G401.6 (cell line): ENCODE measurements around the gene ARHGEF10L.
"Not testable (repeated sequence)": the region's sequence is repeated elsewhere in the genome, so short reads cannot be mapped to it uniquely, and the experiment has no call there.

Experiments used
- FAIRE-seq: peaks from 2 replicates; lab custom pipeline; 2012; peaks lifted over from hg19 to GRCh38; lab: Jason Lieb, UNC

The ARHGEF10L gene, protein sequence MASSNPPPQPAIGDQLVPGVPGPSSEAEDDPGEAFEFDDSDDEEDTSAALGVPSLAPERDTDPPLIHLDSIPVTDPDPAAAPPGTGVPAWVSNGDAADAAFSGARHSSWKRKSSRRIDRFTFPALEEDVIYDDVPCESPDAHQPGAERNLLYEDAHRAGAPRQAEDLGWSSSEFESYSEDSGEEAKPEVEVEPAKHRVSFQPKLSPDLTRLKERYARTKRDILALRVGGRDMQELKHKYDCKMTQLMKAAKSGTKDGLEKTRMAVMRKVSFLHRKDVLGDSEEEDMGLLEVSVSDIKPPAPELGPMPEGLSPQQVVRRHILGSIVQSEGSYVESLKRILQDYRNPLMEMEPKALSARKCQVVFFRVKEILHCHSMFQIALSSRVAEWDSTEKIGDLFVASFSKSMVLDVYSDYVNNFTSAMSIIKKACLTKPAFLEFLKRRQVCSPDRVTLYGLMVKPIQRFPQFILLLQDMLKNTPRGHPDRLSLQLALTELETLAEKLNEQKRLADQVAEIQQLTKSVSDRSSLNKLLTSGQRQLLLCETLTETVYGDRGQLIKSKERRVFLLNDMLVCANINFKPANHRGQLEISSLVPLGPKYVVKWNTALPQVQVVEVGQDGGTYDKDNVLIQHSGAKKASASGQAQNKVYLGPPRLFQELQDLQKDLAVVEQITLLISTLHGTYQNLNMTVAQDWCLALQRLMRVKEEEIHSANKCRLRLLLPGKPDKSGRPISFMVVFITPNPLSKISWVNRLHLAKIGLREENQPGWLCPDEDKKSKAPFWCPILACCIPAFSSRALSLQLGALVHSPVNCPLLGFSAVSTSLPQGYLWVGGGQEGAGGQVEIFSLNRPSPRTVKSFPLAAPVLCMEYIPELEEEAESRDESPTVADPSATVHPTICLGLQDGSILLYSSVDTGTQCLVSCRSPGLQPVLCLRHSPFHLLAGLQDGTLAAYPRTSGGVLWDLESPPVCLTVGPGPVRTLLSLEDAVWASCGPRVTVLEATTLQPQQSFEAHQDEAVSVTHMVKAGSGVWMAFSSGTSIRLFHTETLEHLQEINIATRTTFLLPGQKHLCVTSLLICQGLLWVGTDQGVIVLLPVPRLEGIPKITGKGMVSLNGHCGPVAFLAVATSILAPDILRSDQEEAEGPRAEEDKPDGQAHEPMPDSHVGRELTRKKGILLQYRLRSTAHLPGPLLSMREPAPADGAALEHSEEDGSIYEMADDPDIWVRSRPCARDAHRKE (N-terminal part only)

DNA sequence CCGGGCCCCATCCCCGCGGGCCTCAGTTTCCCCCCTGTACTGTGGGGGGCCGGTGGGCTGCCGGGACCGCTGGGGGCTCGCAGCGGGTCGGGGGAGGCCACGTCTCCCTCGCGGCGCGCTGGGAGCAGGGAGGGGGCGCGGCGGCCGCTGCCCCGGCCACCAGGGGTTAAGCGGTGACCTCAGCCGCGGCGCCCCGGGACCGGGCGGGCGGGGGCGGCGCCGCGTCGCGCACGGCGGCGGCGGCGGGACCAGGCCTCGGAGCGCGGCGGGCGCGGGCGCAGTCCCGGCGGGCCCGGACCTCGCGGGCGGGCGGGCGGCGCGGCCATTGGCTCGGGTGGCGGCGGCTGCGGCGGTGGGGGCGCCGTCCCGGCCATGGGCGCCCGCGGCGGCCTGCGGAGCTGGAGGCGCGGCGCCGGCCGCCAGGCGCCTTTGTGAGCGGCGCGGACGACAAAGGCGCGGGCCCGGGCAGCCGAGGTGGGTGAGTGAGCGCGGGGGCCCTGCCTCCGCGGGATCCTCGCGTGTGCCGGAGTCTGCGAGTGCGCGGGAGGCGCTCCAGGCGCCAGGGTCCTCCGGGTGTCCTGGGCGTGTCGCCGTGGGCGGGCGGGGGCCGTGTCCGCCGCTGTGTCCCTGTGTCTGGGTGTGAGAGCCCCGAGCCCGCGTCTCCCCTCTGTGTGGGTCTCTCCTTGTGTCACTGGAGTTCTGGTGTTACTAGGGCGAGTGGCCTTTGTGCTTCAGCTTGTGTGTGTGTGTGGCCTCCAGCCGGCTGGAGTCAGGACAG, at the start of gene ARHGEF10L:
ARHGEF10L (plus strand) TSS at position 222 of the 778 bp plus-strand sequence. CDS start 40,898 bp downstream, outside the sequence.
- FAIRE-seq, result no peak

GRCh38 chr1:17489768-17490417, 49.6 kb upstream of the ARHGEF10L start:
- not testable (repeated sequence) for FAIRE-seq

GRCh38 chr1:17490667-17491066, 48.8 kb upstream of the ARHGEF10L start:
- not testable (repeated sequence) for FAIRE-seq

GRCh38 chr1:17494114-17494729, 45.3 kb upstream of the ARHGEF10L start:
- no peak for FAIRE-seq

- no peak for FAIRE-seq
These were observed 43.1 kb upstream of the ARHGEF10L start for GRCh38 chr1:17496419-17496818.

DNA sequence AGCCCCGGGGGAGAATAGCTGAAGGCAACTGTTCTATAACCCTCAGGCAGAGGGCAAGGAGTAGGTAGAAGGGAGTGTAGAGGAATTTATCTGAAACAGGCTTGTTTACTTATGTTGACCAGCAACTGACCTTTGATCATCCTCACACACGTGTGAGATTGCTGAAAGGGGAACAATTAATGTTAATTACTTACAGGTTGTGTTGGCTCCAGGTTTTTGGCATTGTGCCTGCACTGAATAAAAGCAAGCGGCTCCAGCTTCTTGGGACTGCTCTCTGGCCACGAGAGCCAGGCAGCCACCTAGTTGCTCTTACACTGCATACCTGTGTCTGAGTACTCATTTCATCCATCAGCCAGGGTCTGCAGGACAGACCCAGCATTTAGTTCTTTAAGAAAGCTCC, 41.3 kb upstream of the ARHGEF10L start:
- FAIRE-seq, result no peak

- FAIRE-seq, result peak; percentile 28
These were observed 37.1 kb upstream of the ARHGEF10L start for GRCh38 chr1:17502326-17502778.

DNA sequence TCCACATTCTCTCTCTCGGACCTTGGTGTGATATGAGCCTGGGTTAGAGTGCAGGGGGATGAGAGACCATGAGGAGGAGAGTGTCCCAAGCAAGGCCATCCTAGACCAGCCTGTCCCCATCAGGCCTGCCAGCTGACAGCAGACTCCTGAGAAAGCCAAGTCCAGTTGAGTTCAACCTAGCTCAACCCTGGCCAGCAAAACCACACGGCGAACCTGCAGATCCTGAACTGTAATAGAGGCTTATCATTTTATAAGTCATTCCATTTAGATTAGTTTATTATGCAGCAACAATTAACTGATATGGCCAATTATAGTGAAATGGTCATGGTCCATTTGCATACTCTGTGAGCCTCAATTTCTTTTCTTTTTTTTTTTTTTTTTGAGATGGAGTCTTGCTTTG, 36.4 kb upstream of the ARHGEF10L start:
- no peak for FAIRE-seq

DNA sequence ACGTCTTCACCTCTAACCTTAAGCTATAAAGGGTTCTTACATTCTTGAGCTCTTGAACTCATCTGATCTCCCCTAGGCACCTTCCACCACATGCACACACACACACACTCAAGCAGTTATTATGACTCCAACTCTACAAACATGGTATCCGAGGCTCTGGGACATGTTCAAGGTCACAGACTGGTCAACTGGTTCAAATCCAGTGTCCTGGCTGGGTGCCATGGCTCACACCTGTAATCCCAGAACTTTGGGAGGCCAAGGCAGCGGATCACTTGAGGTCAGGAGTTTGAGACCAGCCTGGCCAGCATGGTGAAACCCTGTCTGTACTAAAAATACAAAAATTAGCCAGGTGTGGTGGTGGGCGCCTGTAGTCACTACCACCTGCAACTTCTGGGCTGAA, 32.3 kb upstream of the ARHGEF10L start:
- FAIRE-seq, result not testable (repeated sequence)

DNA sequence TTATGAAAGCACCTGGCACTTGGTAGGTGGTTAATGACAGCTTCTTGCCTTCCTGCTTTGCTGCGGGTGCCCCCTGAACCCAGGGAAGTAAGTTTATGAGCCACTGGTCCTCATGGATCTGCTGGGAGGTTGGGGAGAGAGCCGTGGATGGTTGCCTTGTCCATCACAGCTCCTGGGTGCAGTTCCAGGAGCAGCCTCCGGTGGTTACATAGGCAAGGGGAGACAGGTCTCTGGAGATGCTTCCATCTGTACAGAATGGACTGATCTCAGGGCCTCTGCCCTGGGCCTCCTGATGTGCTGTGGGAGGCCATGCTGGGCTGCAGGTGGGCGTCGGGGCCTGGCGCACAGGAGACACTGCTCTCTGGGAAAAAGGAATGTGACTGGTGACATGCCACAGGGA, 31.6 kb upstream of the ARHGEF10L start:
- no peak for FAIRE-seq

- no peak for FAIRE-seq
These were observed 30.1 kb upstream of the ARHGEF10L start for GRCh38 chr1:17509363-17509762.

DNA sequence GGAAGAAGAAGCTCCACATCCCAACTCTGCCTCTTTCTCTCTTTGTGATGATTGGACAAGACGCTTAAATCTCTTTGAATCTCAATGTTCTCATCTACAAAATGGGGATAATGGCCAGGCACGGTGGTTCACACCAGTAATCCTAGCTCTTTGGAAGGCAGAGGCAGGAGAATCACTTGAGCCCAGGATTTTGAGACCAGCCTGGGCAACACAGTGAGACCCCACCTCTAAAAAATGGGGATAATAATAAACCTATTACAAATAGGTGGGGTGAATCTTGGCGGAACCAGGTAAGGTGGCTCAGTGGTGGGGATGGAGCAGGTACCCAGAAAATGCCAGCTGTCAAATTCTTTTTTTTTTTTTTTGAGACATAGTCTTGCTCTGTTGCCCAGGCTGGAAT, 29.4 kb upstream of the ARHGEF10L start:
- FAIRE-seq, result no peak

GRCh38 chr1:17511188-17511587, 28.3 kb upstream of the ARHGEF10L start:
- no peak for FAIRE-seq

GRCh38 chr1:17513131-17513530, 26.4 kb upstream of the ARHGEF10L start:
- FAIRE-seq, result no peak

- no peak for FAIRE-seq
These were observed 24.7 kb upstream of the ARHGEF10L start for GRCh38 chr1:17514776-17515175.

- no peak for FAIRE-seq
These were observed 23.6 kb upstream of the ARHGEF10L start for GRCh38 chr1:17515902-17516301.

GRCh38 chr1:17516303-17517214, 22.9 kb upstream of the ARHGEF10L start:
- no peak for FAIRE-seq

GRCh38 chr1:17520041-17520440, 19.5 kb upstream of the ARHGEF10L start:
- no peak for FAIRE-seq
